Skeletal muscle tissue (tissue), 4 donors: ENCODE results near the gene RETREG1. TPM values are rescaled to one million over a fixed set of nuclear protein-coding genes. Genes with fewer than 3 reads are reported as not detected.

Experiments used
- H3K27ac ChIP-seq: one replicate; pipeline ENCODE4 v1.7.0; 2013; ENCODE audit warnings: mild to moderate bottlenecking, low read depth, low read length, inconsistent platforms
- H3K27me3 ChIP-seq, 3 donors: one replicate each; pipeline ENCODE4 v1.7.0; 2013; ENCODE audit warnings: low read length in 3 of 3; ENCODE audit not compliant: control insufficient read depth in 3 of 3, insufficient read depth in 3 of 3
- H3K36me3 ChIP-seq, 3 donors: one replicate each; pipeline ENCODE4 v1.7.0; 2013; ENCODE audit warnings: low read length in 3 of 3; ENCODE audit not compliant: control insufficient read depth in 3 of 3, insufficient read depth in 3 of 3
- H3K4me1 ChIP-seq, 3 donors: one replicate each; pipeline ENCODE4 v1.7.0; 2013; ENCODE audit warnings: low read length in 3 of 3, mild to moderate bottlenecking in 3 of 3; ENCODE audit not compliant: control insufficient read depth in 3 of 3, insufficient read depth in 3 of 3
- H3K4me3 ChIP-seq, 3 donors: one replicate each; pipeline ENCODE4 v1.7.0; 2013; ENCODE audit warnings: low read length in 3 of 3
- H3K9ac ChIP-seq, 3 donors: one replicate each; pipeline ENCODE4 v1.7.0; 2013; ENCODE audit warnings: low read length in 3 of 3, mild to moderate bottlenecking in 3 of 3, moderate library complexity in 2 of 3, low read depth in 1 of 3
- H3K9me3 ChIP-seq, 3 donors: one replicate each; pipeline ENCODE4 v1.7.0; 2013; ENCODE audit warnings: low read length in 3 of 3; ENCODE audit not compliant: control insufficient read depth in 3 of 3
- total RNA-seq: library from RNA; depleted of rRNA; stranded (reverse); fragments of >200 nt; gene quantifications from one replicate; pipeline ENCODE4 v1.2.3, GENCODE V29; 2014
- donor health status: Osteomylitis.

Gene RETREG1
- total RNA-seq, 1 donor from 2014 or later: 61.1 TPM

GRCh38 chr5:16602182-16602581 lies 14.6 kb downstream of the RETREG1 start:
- Histone ChIP-seq H3K4me3 (no peak overlapping the region), H3K36me3 (no peaks in the 10 kb centered on the region), H3K4me1 (no peaks in the 10 kb centered on the region), H3K9ac (no peak overlapping the region), H3K9me3 (peaks cover 0 to 4% (median 0%) of the 10 kb centered on the region in 3 donors), H3K27ac (no peak overlapping the region), H3K27me3 (peaks cover 0 to 3% (median 0%) of the 10 kb centered on the region in 3 donors)

DNA sequence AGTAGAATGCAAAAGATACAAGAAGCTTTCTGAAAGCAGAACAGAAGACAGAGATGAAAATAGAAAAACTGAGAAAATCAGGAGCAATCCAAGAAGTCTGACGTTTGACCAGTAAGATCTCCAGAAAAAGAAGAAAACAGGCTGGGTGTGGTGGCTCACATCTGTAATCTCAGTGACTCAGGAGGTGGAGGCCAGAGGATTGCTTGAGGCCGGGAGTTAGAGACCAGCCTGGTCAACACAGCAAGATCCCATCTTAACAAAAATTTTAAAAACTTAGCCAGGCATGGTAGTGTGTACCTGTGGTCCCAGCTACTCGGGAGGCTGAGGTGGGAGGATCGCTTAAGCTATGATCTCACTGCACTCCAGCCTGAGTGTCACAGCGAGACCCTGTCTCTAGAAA lies 15.9 kb downstream of the RETREG1 start:
- Histone ChIP-seq H3K4me3 (no peak overlapping the region), H3K27ac (no peak overlapping the region), H3K9me3 (peaks cover 0 to 4% (median 0%) of the 10 kb centered on the region in 3 donors), H3K27me3 (peaks cover 0 to 3% (median 0%) of the 10 kb centered on the region in 3 donors), H3K36me3 (no peaks in the 10 kb centered on the region), H3K4me1 (no peaks in the 10 kb centered on the region), H3K9ac (no peak overlapping the region)

GRCh38 chr5:16600397-16600796 lies 16.4 kb downstream of the RETREG1 start:
- H3K27me3 ChIP-seq: peaks cover 0 to 3% (median 0%) of the 10 kb centered on the region in 3 donors
- H3K4me3 ChIP-seq: no peak overlapping the region
- no peak overlapping the region for H3K9ac ChIP-seq
- no peak overlapping the region for H3K27ac ChIP-seq
- no peaks in the 10 kb centered on the region for H3K36me3 ChIP-seq
- no peaks in the 10 kb centered on the region for H3K4me1 ChIP-seq
- peaks cover 0 to 2% (median 0%) of the 10 kb centered on the region in 3 donors for H3K9me3 ChIP-seq

- Histone ChIP-seq H3K9ac (no peak overlapping the region), H3K9me3 (no peaks in the 10 kb centered on the region), H3K4me3 (no peak overlapping the region), H3K36me3 (no peaks in the 10 kb centered on the region), H3K27me3 (peaks cover 0 to 3% (median 0%) of the 10 kb centered on the region in 3 donors), H3K27ac (no peak overlapping the region), H3K4me1 (no peaks in the 10 kb centered on the region)
Observed at GRCh38 chr5:16597946-16598694, 18.7 kb downstream of the RETREG1 start.

DNA sequence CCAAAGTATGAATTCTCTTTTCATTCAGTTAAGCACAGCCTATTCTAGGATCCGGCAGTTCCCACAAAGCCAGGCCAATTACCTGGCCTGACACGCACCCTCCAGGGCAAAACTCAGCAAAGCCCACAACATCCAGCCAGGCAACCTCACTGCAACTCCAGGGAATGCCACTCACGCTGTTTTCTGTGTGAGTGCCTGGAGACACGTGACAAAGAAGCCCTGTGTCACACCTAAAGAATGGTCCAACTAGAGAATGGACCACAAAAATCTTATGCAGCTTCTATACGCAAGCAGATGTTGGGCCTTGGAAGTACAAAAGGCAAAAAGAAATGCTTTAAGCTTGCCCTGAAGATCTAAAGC lies 20.2 kb downstream of the RETREG1 start:
- Histone ChIP-seq H3K4me3 (no peak overlapping the region), H3K4me1 (no peaks in the 10 kb centered on the region), H3K36me3 (no peaks in the 10 kb centered on the region), H3K9ac (no peak overlapping the region), H3K27ac (no peak overlapping the region), H3K27me3 (peaks cover 0 to 3% (median 0%) of the 10 kb centered on the region in 3 donors), H3K9me3 (no peaks in the 10 kb centered on the region)

DNA sequence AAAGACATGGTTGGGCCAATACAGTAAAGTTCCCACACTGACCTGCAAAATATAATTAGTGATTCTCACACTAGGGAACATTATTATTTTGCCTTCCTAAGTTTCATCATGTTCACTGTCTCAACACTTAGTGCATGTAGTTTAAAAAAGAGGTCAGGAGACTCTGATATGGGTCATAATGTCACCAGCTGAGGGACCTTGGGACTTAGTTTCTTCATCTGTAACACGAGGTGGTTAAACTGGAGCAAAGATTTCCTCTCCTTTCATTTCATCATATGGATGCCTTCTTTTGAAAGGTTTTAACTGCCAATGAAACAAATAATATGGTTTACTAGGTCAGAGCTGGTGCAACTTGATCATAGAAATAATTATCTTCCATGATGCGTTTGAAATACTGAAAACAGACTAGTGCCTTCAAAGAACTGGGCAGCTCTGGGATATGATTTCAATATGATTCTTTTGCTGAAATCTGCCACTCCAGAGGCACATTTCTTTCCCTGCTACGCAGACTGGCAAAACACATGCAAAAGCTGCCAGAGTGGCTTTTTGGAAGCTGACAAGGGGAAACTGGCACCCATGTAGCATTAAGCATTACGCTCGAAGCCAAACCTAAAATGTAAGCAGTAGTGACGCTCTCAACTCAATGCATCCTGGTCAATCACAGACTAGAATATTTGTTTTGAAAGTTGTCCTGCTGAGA lies 20.8 kb downstream of the RETREG1 start:
- H3K27ac ChIP-seq: no peak overlapping the region
- H3K4me3 ChIP-seq: no peak overlapping the region
- H3K4me1 ChIP-seq: no peaks in the 10 kb centered on the region
- H3K9ac ChIP-seq: no peak overlapping the region
- no peaks in the 10 kb centered on the region for H3K36me3 ChIP-seq
- H3K9me3 ChIP-seq: no peaks in the 10 kb centered on the region
- peaks cover 0 to 3% (median 0%) of the 10 kb centered on the region in 3 donors for H3K27me3 ChIP-seq

GRCh38 chr5:16593628-16594027 lies 23.2 kb downstream of the RETREG1 start:
- Histone ChIP-seq H3K9me3 (no peaks in the 10 kb centered on the region), H3K27ac (no peak overlapping the region), H3K9ac (no peak overlapping the region), H3K4me3 (no peak overlapping the region), H3K4me1 (no peaks in the 10 kb centered on the region), H3K27me3 (no peaks in the 10 kb centered on the region), H3K36me3 (no peaks in the 10 kb centered on the region)

DNA sequence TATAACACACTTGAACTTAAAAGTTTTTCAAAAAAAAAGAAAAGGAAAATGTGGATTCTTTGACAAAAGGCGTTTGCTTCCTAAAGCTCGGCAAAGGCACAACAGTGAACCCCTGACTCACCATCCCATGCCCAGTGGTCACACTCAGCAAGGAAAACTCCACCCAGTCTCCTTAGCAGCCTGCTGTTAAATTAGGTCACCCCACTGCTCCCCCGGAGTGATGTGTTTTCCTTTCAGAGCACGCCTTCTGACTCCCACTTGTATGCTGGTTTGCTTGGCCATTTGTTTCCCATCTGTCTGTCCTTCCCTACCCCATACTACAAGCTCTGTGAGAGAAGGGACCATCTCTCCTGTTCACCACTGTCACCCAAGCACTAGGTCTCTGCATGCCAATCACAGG lies 23.8 kb downstream of the RETREG1 start:
- H3K9ac ChIP-seq: no peak overlapping the region

GRCh38 chr5:16592255-16592654 lies 24.5 kb downstream of the RETREG1 start:
- Histone ChIP-seq H3K36me3 (no peaks in the 10 kb centered on the region), H3K4me1 (no peaks in the 10 kb centered on the region), H3K9me3 (no peaks in the 10 kb centered on the region), H3K27me3 (no peaks in the 10 kb centered on the region), H3K9ac (no peak overlapping the region), H3K4me3 (no peak overlapping the region), H3K27ac (no peak overlapping the region)

More for the DNA sequence above, 23.8 kb downstream of the RETREG1 start:
- Histone ChIP-seq H3K4me3 (no peak overlapping the region), H3K27me3 (no peaks in the 10 kb centered on the region), H3K4me1 (no peaks in the 10 kb centered on the region), H3K9me3 (no peaks in the 10 kb centered on the region), H3K27ac (no peak overlapping the region), H3K36me3 (no peaks in the 10 kb centered on the region)

DNA sequence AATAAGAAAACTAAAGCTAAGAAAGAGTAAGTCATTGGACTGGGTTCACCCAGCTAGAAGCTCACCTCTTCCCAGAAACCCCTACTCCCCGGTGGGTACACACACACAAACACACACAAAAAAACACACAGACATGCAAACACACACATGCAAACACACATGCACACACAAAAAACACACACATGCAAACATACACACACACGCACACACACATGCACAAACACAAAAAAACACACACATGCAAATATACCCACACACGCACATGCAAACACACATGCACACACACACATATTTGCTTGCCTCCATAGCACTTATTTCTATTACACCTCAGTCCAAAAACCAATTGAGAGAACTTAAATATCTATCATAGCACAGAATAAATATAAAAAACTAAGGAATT lies 26.1 kb downstream of the RETREG1 start:
- no peaks in the 10 kb centered on the region for H3K4me1 ChIP-seq
- no peaks in the 10 kb centered on the region for H3K36me3 ChIP-seq
- no peak overlapping the region for H3K4me3 ChIP-seq
- no peak overlapping the region for H3K9ac ChIP-seq
- no peaks in the 10 kb centered on the region for H3K9me3 ChIP-seq
- H3K27ac ChIP-seq: no peak overlapping the region
- no peaks in the 10 kb centered on the region for H3K27me3 ChIP-seq
